NT2/D1 (cell line): Measurements from ENCODE around the gene MYH9.
A peak's percentile ranks its signal among the peaks of the same experiment; 100 is the strongest.

Experiments used
- DNase-seq: peaks from one replicate; pipeline ENCODE4 v3.0.0-alpha.2; 2011; ENCODE audit warnings: low read depth, low spot score
- H3K27me3 ChIP-seq: 2 replicates; pipeline ENCODE4 v1.6.0; 2011; ENCODE audit warnings: mild to moderate bottlenecking; ENCODE audit not compliant: insufficient read length, insufficient read depth
- H3K36me3 ChIP-seq: 2 replicates; pipeline ENCODE4 v1.6.1; 2011; ENCODE audit warnings: mild to moderate bottlenecking, low read length, mixed read lengths; ENCODE audit not compliant: insufficient read depth, insufficient read length
- H3K4me1 ChIP-seq: 2 replicates; pipeline ENCODE4 v1.5.1; 2011; ENCODE audit not compliant: insufficient read depth, insufficient read length
- H3K4me3 ChIP-seq: 2 replicates; pipeline ENCODE4 v1.5.1; 2011; ENCODE audit warnings: low read depth; ENCODE audit not compliant: insufficient read length
- H3K9ac ChIP-seq: 2 replicates; pipeline ENCODE4 v1.6.0; 2011; ENCODE audit warnings: low read depth; ENCODE audit not compliant: insufficient read length
- H3K9me3 ChIP-seq: 2 replicates; pipeline ENCODE4 v1.5.1; 2011; ENCODE audit warnings: mild to moderate bottlenecking, low read length; ENCODE audit not compliant: insufficient read depth
- SUZ12 ChIP-seq: IDR thresholded peaks from 2 replicates; pipeline ENCODE4 v1.6.1; 2011; ENCODE audit not compliant: insufficient read length, insufficient read depth; ENCODE audit errors: extremely low read depth
- YY1 ChIP-seq: IDR thresholded peaks from 2 replicates; pipeline ENCODE4 v1.6.1; 2011; ENCODE audit not compliant: insufficient read length, insufficient read depth
- ZNF274 ChIP-seq: IDR thresholded peaks from 2 replicates; pipeline ENCODE4 v1.6.1; 2011; ENCODE audit warnings: mild to moderate bottlenecking, low read depth, low read length

Gene MYH9

GRCh38 chr22:36409056-36409455 lies 21.3 kb upstream of the MYH9 start:
- no peaks in the 10 kb centered on the region for H3K9me3 ChIP-seq
- H3K9ac ChIP-seq, result peak overlapping the region; percentile 2
- H3K36me3 ChIP-seq, result no peaks in the 10 kb centered on the region
- H3K4me1 ChIP-seq, result peaks cover 6% of the 10 kb centered on the region
- H3K27me3 ChIP-seq, result no peaks in the 10 kb centered on the region
- no peak for TF ChIP-seq SUZ12
- no peak for TF ChIP-seq ZNF274
- TF ChIP-seq YY1, result no peak
- H3K4me3 ChIP-seq, result no peak overlapping the region
- no peak for DNase-seq

DNA sequence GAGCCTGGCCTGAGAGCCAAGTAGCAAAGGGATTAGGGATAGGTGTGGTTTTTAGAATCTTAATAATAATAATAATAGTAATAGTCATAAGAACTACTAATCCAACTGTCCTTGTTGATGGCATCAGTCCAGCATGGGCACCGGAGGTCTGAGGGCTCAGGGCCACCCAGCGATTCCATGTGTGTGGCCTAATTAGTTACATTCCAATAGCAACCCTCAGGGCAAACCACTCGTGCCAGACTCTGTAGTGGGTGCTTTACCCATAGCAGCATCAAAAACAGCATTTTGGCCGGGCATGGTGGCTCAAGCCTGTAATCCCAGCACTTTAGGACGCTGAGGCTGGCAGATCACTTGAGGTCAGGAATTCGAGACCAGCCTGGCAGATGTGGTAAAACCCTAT lies 19.0 kb upstream of the MYH9 start:
- no peaks in the 10 kb centered on the region for H3K9me3 ChIP-seq
- H3K4me1 ChIP-seq, result no peaks in the 10 kb centered on the region
- no peaks in the 10 kb centered on the region for H3K36me3 ChIP-seq
- H3K4me3 ChIP-seq, result no peak overlapping the region
- H3K9ac ChIP-seq, result no peak overlapping the region
- no peak for DNase-seq
- H3K27me3 ChIP-seq, result no peaks in the 10 kb centered on the region
- TF ChIP-seq ZNF274 (no peak), SUZ12 (no peak), YY1 (no peak)

- Histone ChIP-seq H3K9ac (no peak overlapping the region), H3K4me3 (no peak overlapping the region)
- no peak for DNase-seq
These were observed 18.1 kb upstream of the MYH9 start for GRCh38 chr22:36405671-36406538.

DNA sequence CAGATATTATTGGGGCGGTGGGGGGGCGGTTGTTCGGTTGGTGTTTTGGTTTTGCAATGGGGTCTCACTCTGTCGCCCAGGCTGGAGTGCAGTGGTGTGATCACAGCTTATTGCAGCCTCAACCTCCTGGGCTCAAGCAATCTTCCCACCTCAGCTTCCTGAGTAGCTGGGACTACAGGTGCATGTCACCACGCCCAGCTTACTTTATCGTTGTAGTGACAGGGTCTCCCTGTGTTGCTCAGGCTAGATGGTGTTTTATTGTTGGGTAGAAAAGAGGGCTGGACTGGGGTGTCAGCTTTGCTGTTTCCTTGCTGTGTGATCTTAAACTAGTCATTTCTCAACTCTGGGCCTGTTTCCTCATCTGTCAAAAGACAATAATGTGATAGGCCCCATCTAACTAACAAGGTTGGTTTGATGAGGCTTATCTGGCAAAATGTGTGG lies 17.5 kb upstream of the MYH9 start:
- H3K27me3 ChIP-seq, result no peaks in the 10 kb centered on the region
- H3K36me3 ChIP-seq, result no peaks in the 10 kb centered on the region
- no peak for DNase-seq
- no peak for TF ChIP-seq YY1
- no peak for TF ChIP-seq SUZ12
- no peak for TF ChIP-seq ZNF274
- no peaks in the 10 kb centered on the region for H3K9me3 ChIP-seq
- H3K4me1 ChIP-seq, result no peaks in the 10 kb centered on the region
- H3K9ac ChIP-seq, result no peak overlapping the region
- H3K4me3 ChIP-seq, result no peak overlapping the region

More at GRCh38 chr22:36405671-36406538, 18.1 kb upstream of the MYH9 start:
- H3K36me3 ChIP-seq, result no peaks in the 10 kb centered on the region
- no peaks in the 10 kb centered on the region for H3K9me3 ChIP-seq
- no peaks in the 10 kb centered on the region for H3K4me1 ChIP-seq
- H3K27me3 ChIP-seq, result no peaks in the 10 kb centered on the region
- TF ChIP-seq ZNF274, result no peak
- TF ChIP-seq YY1, result no peak
- no peak for TF ChIP-seq SUZ12

- no peaks in the 10 kb centered on the region for H3K4me1 ChIP-seq
- no peak for DNase-seq
- no peaks in the 10 kb centered on the region for H3K9me3 ChIP-seq
- H3K27me3 ChIP-seq, result no peaks in the 10 kb centered on the region
- H3K9ac ChIP-seq, result no peak overlapping the region
- no peak overlapping the region for H3K4me3 ChIP-seq
- H3K36me3 ChIP-seq, result peaks cover 2% of the 10 kb centered on the region
- TF ChIP-seq YY1 (no peak), ZNF274 (no peak), SUZ12 (no peak)
These were observed 16.7 kb upstream of the MYH9 start for GRCh38 chr22:36404446-36404845.

- Histone ChIP-seq H3K9ac (peak overlapping the region; percentile 21), H3K9me3 (no peaks in the 10 kb centered on the region), H3K4me3 (no peak overlapping the region), H3K27me3 (no peaks in the 10 kb centered on the region), H3K4me1 (no peaks in the 10 kb centered on the region), H3K36me3 (peaks cover 15% of the 10 kb centered on the region)
- DNase-seq, result no peak
- TF ChIP-seq SUZ12 (no peak), ZNF274 (no peak), YY1 (no peak)
These were observed 11.7 kb upstream of the MYH9 start for GRCh38 chr22:36399472-36399778.

GRCh38 chr22:36398601-36399471 lies 11.1 kb upstream of the MYH9 start:
- H3K9me3 ChIP-seq, result no peaks in the 10 kb centered on the region
- H3K27me3 ChIP-seq, result no peaks in the 10 kb centered on the region
- H3K4me3 ChIP-seq, result no peak overlapping the region
- TF ChIP-seq ZNF274 (no peak), YY1 (no peak), SUZ12 (no peak)
- H3K36me3 ChIP-seq, result peaks cover 15% of the 10 kb centered on the region
- H3K9ac ChIP-seq, result peak overlapping the region; percentile 21
- no peak for DNase-seq
- no peaks in the 10 kb centered on the region for H3K4me1 ChIP-seq
